Measurements from ENCODE around the gene PDE5A. TPM values are rescaled to one million over a fixed set of nuclear protein-coding genes. Genes with fewer than 3 reads are reported as not detected.

The PDE5A gene
- total and polyA plus RNA-seq, 2 donors from 2014 or later, result 3.9 to 29.4 TPM

- Histone ChIP-seq H3K27me3 (ENCODE audit: control insufficient read depth, insufficient read depth, low read length) (no peaks in the 10 kb centered on the region), H3K9ac (ENCODE audit: low read length in 3 of 3) (no peak overlapping the region), H3K4me1 (ENCODE audit: control insufficient read depth in 2 of 3, insufficient read depth in 2 of 3, low read depth in 1 of 3, low read length in 3 of 3) (no peaks in the 10 kb centered on the region), H3K36me3 (ENCODE audit: control insufficient read depth in 2 of 3, insufficient read depth in 3 of 3, low read length in 3 of 3) (no peaks in the 10 kb centered on the region), H3K9me3 (ENCODE audit: control insufficient read depth in 2 of 3, insufficient read depth in 1 of 3, low read length in 3 of 3) (peaks cover 0 to 5% (median 0%) of the 10 kb centered on the region in 3 donors), H3K27ac (ENCODE audit: low read depth in 2 of 2, low read length in 2 of 2) (no peak overlapping the region), H3K4me3 (ENCODE audit: low read length in 3 of 3) (no peak overlapping the region)
- DNase-seq (peak in 2 of 5 donors; percentile 75 to 84), FAIRE-seq (peak; percentile 90)
- intact Hi-C loops (cut with DNase I), result no loop called here
- TF ChIP-seq, protein P1, sequence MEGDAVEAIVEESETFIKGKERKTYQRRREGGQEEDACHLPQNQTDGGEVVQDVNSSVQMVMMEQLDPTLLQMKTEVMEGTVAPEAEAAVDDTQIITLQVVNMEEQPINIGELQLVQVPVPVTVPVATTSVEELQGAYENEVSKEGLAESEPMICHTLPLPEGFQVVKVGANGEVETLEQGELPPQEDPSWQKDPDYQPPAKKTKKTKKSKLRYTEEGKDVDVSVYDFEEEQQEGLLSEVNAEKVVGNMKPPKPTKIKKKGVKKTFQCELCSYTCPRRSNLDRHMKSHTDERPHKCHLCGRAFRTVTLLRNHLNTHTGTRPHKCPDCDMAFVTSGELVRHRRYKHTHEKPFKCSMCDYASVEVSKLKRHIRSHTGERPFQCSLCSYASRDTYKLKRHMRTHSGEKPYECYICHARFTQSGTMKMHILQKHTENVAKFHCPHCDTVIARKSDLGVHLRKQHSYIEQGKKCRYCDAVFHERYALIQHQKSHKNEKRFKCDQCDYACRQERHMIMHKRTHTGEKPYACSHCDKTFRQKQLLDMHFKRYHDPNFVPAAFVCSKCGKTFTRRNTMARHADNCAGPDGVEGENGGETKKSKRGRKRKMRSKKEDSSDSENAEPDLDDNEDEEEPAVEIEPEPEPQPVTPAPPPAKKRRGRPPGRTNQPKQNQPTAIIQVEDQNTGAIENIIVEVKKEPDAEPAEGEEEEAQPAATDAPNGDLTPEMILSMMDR (IDR thresholded peaks at IDR 0.05; ENCODE audit: borderline replicate concordance, extremely low read depth, insufficient read depth), result no peak
These were observed 69.5 kb downstream of the PDE5A start for GRCh38 chr4:119559044-119559647.

DNA sequence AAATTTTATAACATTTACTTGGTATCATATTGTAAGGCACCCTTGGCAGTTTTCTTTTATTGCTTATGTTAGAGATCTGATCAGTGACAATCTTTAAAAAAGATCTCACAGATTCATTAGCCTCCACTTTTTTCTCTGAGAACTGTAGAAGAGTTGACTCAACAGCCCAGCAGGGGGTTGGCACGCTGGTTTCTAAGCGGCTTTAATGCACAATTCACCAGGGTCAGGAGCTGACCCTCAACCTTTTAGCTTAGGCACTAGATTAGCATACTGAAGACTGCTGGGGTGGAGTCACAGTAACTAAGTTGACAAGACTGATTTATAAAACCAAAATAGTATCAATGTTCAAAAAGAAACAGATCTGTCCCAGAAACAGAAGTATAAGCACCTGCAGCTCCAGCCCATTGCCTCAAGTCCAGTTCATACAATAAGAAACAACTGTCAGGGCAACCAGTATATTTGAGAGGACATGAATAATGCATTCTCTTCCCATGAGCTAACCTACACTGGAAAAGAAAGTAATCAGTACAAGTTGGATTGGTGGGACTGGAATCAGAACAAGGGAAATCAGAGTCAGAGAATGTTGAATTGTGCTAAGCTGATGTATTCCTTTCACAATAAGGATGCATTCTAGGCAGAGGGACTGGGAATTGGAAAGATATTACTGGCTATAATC is 77.6 kb downstream of the PDE5A start:
- FAIRE-seq (no peak), DNase-seq (no peak)
- H3K4me1 ChIP-seq (ENCODE audit: control insufficient read depth in 2 of 3, insufficient read depth in 2 of 3, low read depth in 1 of 3, low read length in 3 of 3), result no peaks in the 10 kb centered on the region
- no peak overlapping the region for H3K27ac ChIP-seq (ENCODE audit: low read depth in 2 of 2, low read length in 2 of 2)
- intact Hi-C loops (cut with DNase I), result no loop called here
- no peaks in the 10 kb centered on the region for H3K9me3 ChIP-seq (ENCODE audit: control insufficient read depth in 2 of 3, insufficient read depth in 1 of 3, low read length in 3 of 3)
- TF ChIP-seq, protein P1 (IDR thresholded peaks at IDR 0.05; ENCODE audit: borderline replicate concordance, extremely low read depth, insufficient read depth), result no peak
- no peak overlapping the region for H3K9ac ChIP-seq (ENCODE audit: low read length in 3 of 3)
- no peak overlapping the region for H3K4me3 ChIP-seq (ENCODE audit: low read length in 3 of 3)
- peaks cover 0 to 5% (median 0%) of the 10 kb centered on the region in 3 donors for H3K36me3 ChIP-seq (ENCODE audit: control insufficient read depth in 2 of 3, insufficient read depth in 3 of 3, low read length in 3 of 3)
- no peaks in the 10 kb centered on the region for H3K27me3 ChIP-seq (ENCODE audit: control insufficient read depth, insufficient read depth, low read length)

GRCh38 chr4:119549639-119550038 is 79.0 kb downstream of the PDE5A start:
- H3K27me3 ChIP-seq (ENCODE audit: control insufficient read depth, insufficient read depth, low read length), result no peaks in the 10 kb centered on the region
- no peak overlapping the region for H3K4me3 ChIP-seq (ENCODE audit: low read length in 3 of 3)
- no peaks in the 10 kb centered on the region for H3K9me3 ChIP-seq (ENCODE audit: control insufficient read depth in 2 of 3, insufficient read depth in 1 of 3, low read length in 3 of 3)
- no peaks in the 10 kb centered on the region for H3K4me1 ChIP-seq (ENCODE audit: control insufficient read depth in 2 of 3, insufficient read depth in 2 of 3, low read depth in 1 of 3, low read length in 3 of 3)
- DNase-seq (no peak), FAIRE-seq (no peak)
- H3K27ac ChIP-seq (ENCODE audit: low read depth in 2 of 2, low read length in 2 of 2), result no peak overlapping the region
- TF ChIP-seq, protein P1 (IDR thresholded peaks at IDR 0.05; ENCODE audit: borderline replicate concordance, extremely low read depth, insufficient read depth), result no peak
- peaks cover 0 to 5% (median 0%) of the 10 kb centered on the region in 3 donors for H3K36me3 ChIP-seq (ENCODE audit: control insufficient read depth in 2 of 3, insufficient read depth in 3 of 3, low read length in 3 of 3)
- intact Hi-C loops (cut with DNase I), result no loop called here
- H3K9ac ChIP-seq (ENCODE audit: low read length in 3 of 3), result no peak overlapping the region

Measured in kidney (tissue), 14 donors.